H1 (cell line): ENCODE results near the gene EPHA2.

Experiments
- SIN3A ChIP-seq, 2 experiments: IDR thresholded peaks in 1 of 2; conservative IDR thresholded peaks in 1 of 2; 2 replicates each; pipeline ENCODE4 v1.6.1; 2011 to 2012; ENCODE audit warnings: low read length in 2 of 2, improper control_type of control experiment in 1 of 2, low read depth in 1 of 2, mild to moderate bottlenecking in 1 of 2
- TF ChIP-seq, protein P1 (sequence below), 3 experiments: IDR thresholded peaks; 1 replicate in 2 of 3; 2 replicates in 1 of 3; pipeline versions ENCODE4 v1.5.1 to v1.6.1; 2011; ENCODE audit warnings: low read length in 3 of 3, mild to moderate bottlenecking in 3 of 3, inconsistent platforms in 2 of 3, low read depth in 1 of 3, moderate library complexity in 1 of 3; ENCODE audit not compliant: insufficient read depth in 1 of 3; ENCODE audit errors: control extremely low read depth in 1 of 3

DNA sequence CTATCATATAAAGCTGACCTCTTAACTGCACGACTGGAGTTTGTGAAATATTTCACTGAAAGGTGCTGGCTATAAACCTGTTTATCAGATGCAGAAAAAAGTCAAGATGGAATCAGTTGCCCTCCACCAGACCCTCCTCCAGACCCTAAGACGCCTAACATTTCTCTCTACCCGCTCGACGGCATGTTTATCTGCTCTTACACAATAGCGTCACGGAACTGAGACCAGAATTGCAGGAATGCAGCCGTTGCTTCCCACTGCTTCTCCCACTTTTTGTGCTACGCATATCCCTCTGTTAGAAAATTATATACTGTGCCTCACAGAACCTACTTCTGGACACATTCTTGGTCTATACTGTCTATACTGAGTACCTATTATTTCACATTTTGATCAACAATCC lies 54.2 kb downstream of the EPHA2 start:
- TF ChIP-seq, protein P1, sequence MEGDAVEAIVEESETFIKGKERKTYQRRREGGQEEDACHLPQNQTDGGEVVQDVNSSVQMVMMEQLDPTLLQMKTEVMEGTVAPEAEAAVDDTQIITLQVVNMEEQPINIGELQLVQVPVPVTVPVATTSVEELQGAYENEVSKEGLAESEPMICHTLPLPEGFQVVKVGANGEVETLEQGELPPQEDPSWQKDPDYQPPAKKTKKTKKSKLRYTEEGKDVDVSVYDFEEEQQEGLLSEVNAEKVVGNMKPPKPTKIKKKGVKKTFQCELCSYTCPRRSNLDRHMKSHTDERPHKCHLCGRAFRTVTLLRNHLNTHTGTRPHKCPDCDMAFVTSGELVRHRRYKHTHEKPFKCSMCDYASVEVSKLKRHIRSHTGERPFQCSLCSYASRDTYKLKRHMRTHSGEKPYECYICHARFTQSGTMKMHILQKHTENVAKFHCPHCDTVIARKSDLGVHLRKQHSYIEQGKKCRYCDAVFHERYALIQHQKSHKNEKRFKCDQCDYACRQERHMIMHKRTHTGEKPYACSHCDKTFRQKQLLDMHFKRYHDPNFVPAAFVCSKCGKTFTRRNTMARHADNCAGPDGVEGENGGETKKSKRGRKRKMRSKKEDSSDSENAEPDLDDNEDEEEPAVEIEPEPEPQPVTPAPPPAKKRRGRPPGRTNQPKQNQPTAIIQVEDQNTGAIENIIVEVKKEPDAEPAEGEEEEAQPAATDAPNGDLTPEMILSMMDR (IDR thresholded peaks at IDR 0.05; ENCODE audit: control extremely low read depth in 1 of 3, insufficient read depth in 1 of 3, low read depth in 1 of 3, low read length in 3 of 3) = no peak
- TF ChIP-seq SIN3A (conservative IDR thresholded peaks at IDR 0.05 in 1 of 2, IDR thresholded peaks at IDR 0.05 in 1 of 2; ENCODE audit: low read depth in 1 of 2, low read length in 2 of 2) = no peak
